Measurements from ENCODE around the gene CHST11.

CHST11 gene

DNA sequence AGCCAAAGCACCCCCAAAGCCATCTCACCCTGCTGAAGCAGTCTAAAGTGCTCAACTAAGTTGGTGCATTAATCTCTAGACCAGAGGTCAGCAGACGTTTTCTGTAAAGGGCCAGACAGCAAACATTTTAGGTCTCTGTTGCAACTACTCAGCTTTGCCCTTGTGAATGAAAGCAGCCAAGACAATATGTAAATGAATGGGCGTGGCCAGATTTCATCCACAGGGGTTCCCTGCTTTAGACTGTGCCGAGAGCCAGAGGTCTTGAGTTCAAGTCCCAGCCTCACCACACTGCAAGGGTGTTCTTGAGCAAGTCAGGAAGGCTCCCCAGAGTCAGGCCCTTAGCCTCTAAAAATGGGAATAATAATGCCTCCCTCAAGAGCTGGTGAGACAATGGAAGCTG is 166.2 kb downstream of the CHST11 start:
- DNase-seq: no peak
- peaks cover 2% of the 10 kb centered on the region for H3K27me3 Mint-ChIP-seq (ENCODE audit: low read depth, poor library complexity)
- peaks cover 6% of the 10 kb centered on the region for H3K36me3 Mint-ChIP-seq (ENCODE audit: low read depth)
- TF ChIP-seq, protein P1, sequence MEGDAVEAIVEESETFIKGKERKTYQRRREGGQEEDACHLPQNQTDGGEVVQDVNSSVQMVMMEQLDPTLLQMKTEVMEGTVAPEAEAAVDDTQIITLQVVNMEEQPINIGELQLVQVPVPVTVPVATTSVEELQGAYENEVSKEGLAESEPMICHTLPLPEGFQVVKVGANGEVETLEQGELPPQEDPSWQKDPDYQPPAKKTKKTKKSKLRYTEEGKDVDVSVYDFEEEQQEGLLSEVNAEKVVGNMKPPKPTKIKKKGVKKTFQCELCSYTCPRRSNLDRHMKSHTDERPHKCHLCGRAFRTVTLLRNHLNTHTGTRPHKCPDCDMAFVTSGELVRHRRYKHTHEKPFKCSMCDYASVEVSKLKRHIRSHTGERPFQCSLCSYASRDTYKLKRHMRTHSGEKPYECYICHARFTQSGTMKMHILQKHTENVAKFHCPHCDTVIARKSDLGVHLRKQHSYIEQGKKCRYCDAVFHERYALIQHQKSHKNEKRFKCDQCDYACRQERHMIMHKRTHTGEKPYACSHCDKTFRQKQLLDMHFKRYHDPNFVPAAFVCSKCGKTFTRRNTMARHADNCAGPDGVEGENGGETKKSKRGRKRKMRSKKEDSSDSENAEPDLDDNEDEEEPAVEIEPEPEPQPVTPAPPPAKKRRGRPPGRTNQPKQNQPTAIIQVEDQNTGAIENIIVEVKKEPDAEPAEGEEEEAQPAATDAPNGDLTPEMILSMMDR (IDR thresholded peaks at IDR 0.05): no peak
- no peak overlapping the region for H3K4me3 Mint-ChIP-seq
- H3K9me3 Mint-ChIP-seq: no peaks in the 10 kb centered on the region
- H3K4me1 Mint-ChIP-seq: peaks cover 53% of the 10 kb centered on the region
- no peak overlapping the region for H3K27ac Mint-ChIP-seq

DNA sequence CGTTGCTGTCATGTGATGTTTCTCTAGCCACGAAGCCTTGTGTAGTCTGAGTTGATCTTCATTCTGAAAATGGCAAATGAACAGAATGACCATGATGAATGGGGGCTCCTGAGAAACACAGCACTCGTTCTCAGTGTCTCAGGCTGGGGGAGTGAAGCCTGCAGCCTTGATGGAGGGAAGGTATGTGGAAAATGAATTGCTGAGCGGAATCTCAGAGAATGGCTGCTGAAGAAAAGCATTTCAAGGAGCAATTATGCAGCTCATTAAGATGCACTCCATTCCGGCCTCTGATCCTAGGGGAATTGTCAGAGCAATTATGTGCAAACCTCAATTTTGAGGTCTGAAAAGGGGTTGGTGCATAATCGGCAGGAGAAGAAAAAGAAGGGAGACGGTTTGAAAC is 167.1 kb downstream of the CHST11 start:
- Mint-ChIP-seq H3K27me3 (ENCODE audit: low read depth, poor library complexity) (peaks cover 2% of the 10 kb centered on the region), H3K36me3 (ENCODE audit: low read depth) (peaks cover 6% of the 10 kb centered on the region), H3K4me3 (no peak overlapping the region), H3K4me1 (peaks cover 63% of the 10 kb centered on the region), H3K9me3 (no peaks in the 10 kb centered on the region), H3K27ac (no peak overlapping the region)
- TF ChIP-seq, protein P1 (IDR thresholded peaks at IDR 0.05): no peak
- no peak for DNase-seq

DNA sequence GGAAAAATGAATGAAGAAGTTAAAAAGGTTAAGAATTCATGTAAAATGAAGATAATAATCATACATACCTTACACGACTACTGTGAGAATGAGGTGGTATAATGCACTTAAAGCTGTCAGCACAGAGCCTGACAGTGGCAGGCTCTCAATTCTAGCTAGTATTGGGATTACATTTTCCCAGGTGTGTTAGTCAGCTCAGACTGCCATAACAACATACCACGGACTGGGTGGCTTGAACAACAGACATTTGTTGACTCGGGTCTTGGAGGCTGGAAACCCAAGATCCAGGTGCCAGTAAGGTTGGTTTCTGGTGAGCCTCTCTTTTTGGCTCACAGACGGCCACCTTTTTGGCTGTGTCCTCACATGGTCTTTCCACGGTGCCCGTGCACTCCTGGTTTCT is 167.8 kb downstream of the CHST11 start:
- Mint-ChIP-seq H3K36me3 (ENCODE audit: low read depth) (peaks cover 6% of the 10 kb centered on the region), H3K27ac (no peak overlapping the region), H3K27me3 (ENCODE audit: low read depth, poor library complexity) (peaks cover 2% of the 10 kb centered on the region), H3K4me1 (peaks cover 62% of the 10 kb centered on the region), H3K4me3 (no peak overlapping the region), H3K9me3 (no peaks in the 10 kb centered on the region)
- TF ChIP-seq, protein P1 (IDR thresholded peaks at IDR 0.05): no peak
- DNase-seq: no peak

DNA sequence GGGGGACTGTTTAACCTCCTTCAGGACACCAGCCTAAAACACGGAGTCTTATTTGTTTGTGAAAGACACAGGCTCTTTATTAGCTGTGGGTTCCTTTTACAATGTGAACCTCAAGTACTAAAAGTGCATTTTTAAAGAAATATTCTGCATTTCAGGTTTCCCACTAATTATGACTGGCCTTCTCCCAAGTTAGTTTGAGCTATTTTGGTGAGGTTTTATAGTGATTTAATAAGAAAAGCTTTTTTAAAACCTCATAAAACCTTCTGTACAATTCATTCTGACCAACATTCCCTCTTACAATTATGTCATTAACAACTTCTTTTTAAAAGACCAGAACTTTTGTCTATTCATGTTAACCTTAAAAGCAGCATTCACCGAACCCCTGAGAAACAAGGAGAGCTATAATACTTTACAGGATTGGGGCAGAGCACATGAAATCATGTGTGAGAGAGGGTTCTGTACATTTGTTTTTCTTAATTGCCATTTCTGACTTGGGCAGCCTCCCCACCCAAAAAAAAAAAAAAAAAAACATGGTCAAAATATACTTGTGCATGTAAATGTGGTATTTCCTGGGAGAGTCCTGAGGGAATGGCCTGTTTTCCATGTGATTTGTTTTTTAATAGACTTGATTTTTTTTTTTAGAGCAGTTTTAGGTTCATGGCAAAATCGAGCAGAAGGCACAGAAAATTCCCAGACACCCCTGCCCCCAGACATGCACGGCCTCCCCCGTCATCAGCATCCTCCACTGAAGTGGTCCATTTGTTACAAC is 169.5 kb downstream of the CHST11 start:
- Mint-ChIP-seq H3K4me3 (no peak overlapping the region), H3K4me1 (peaks cover 63% of the 10 kb centered on the region), H3K27me3 (ENCODE audit: low read depth, poor library complexity) (peaks cover 5% of the 10 kb centered on the region), H3K27ac (no peak overlapping the region), H3K36me3 (ENCODE audit: low read depth) (peaks cover 5% of the 10 kb centered on the region), H3K9me3 (no peaks in the 10 kb centered on the region)
- TF ChIP-seq, protein P1 (IDR thresholded peaks at IDR 0.05): no peak
- DNase-seq: no peak

DNA sequence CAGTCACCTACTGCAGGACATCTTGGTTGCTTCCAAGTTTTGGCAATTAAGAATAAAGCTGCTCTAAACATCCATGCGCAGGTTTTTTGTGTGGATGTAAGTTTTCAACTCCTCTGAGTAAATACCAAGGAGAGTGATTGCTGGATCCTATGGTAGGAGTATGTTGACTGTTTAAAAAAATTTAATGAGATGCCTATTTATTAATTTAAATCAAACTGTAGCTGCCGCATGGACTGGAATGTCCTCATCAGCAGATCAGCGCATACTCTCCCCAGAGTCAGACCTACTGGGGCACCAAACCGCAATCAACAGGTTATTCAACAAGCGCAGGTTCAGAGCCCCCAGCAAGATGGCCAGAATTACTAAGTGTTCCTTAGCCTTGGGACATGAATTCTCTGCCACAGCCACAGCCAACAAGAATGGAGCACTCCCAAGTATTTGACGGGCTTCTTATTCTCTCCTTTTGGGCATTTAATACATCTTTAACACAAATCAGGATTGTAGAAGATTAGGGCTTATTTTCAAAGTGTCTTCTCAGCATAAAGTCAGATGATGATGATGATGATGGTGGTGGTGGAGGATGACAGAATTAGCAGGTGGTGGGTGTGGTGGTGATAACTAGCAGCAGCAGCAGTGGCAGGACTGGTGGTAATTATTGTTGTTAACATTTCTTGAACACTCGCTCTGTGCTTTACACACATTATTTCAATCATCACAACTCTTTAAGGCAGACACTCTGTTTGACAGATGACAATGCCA is 170.7 kb downstream of the CHST11 start:
- no peaks in the 10 kb centered on the region for H3K9me3 Mint-ChIP-seq
- DNase-seq: no peak
- TF ChIP-seq, protein P1 (IDR thresholded peaks at IDR 0.05): no peak
- H3K27me3 Mint-ChIP-seq (ENCODE audit: low read depth, poor library complexity): peaks cover 5% of the 10 kb centered on the region
- no peaks in the 10 kb centered on the region for H3K36me3 Mint-ChIP-seq (ENCODE audit: low read depth)
- peaks cover 75% of the 10 kb centered on the region for H3K4me1 Mint-ChIP-seq
- no peak overlapping the region for H3K4me3 Mint-ChIP-seq
- no peak overlapping the region for H3K27ac Mint-ChIP-seq

All from nephron progenitor cell (in vitro differentiated cells).